ENCODE results near the gene MRPS33. TPM values are rescaled to one million over a fixed set of nuclear protein-coding genes. Genes with fewer than 3 reads are reported as not detected.

The MRPS33 gene
- total and polyA plus RNA-seq, 2 of the 8 experiments (the other 6 are each of a cell fraction or from before 2014, with no cell fraction given) = 22.9 to 62.6 TPM

GRCh38 chr7:141039376-141039775, 24.6 kb upstream of the MRPS33 start:
- Histone ChIP-seq H2BK5ac (ENCODE audit: low read depth, low read length) (no peak overlapping the region), H3K14ac (ENCODE audit: insufficient read length) (no peak overlapping the region), H3K9me3 (ENCODE audit: insufficient read depth in 2 of 2, low read depth in 1 of 2, low read length in 1 of 2) (no peaks in the 10 kb centered on the region), H2AK5ac (ENCODE audit: low read depth, low read length) (no peak overlapping the region), H3K23me2 (ENCODE audit: low read depth, low read length) (no peaks in the 10 kb centered on the region), H3K27ac (ENCODE audit: low read depth, low read length) (no peak overlapping the region), H2AFZ (ENCODE audit: low read length) (peak overlapping the region; percentile 73), H3K79me1 (ENCODE audit: low read depth, low read length) (no peaks in the 10 kb centered on the region), H3K27me3 (replicated peaks in 1 of 4; ENCODE audit: control insufficient read depth in 3 of 4, extremely low read depth in 1 of 4, insufficient read depth in 3 of 4, low read length in 3 of 4) (no peaks in the 10 kb centered on the region), H4K5ac (ENCODE audit: insufficient read length, low read depth, low read length) (no peak overlapping the region), H2BK15ac (ENCODE audit: low read length) (no peak overlapping the region), H4K91ac (replicated peaks; ENCODE audit: insufficient read length, low read length) (no peak overlapping the region), H3K4me3 (ENCODE audit: extremely low read depth in 1 of 4, insufficient read depth in 2 of 4, low read depth in 3 of 4, low read length in 4 of 4) (no peak overlapping the region), H4K20me1 (replicated peaks in 1 of 2; ENCODE audit: control insufficient read depth in 1 of 2, insufficient read depth in 2 of 2, low read length in 2 of 2) (no peaks in the 10 kb centered on the region), H3K9ac (replicated peaks in 1 of 4; ENCODE audit: extremely low read depth in 1 of 4, low read depth in 3 of 4, low read length in 3 of 4) (no peak overlapping the region), H3K23ac (ENCODE audit: insufficient read length) (no peak overlapping the region), H2BK12ac (ENCODE audit: low read depth, low read length) (no peak overlapping the region), H3K56ac (replicated peaks; ENCODE audit: insufficient read length, low read depth, low read length) (no peak overlapping the region), H3K36me3 (ENCODE audit: control insufficient read depth in 2 of 4, insufficient read depth in 4 of 4, low read length in 3 of 4) (no peaks in the 10 kb centered on the region), H2BK120ac (replicated peaks; ENCODE audit: low read depth, low read length) (no peak overlapping the region), H3K4me1 (replicated peaks in 1 of 4; ENCODE audit: control insufficient read depth in 3 of 4, insufficient read depth in 4 of 4, low read length in 3 of 4) (no peaks in the 10 kb centered on the region), H4K8ac (ENCODE audit: extremely low read depth, insufficient read depth, low read length) (no peak overlapping the region), H3K4me2 (ENCODE audit: insufficient read depth in 1 of 2, low read depth in 2 of 2, low read length in 2 of 2) (no peak overlapping the region), H3K18ac (ENCODE audit: extremely low read depth, low read length) (no peak overlapping the region), H3K4ac (replicated peaks; ENCODE audit: insufficient read length, low read depth, low read length) (no peak overlapping the region), H3K79me2 (ENCODE audit: control insufficient read depth in 1 of 2, insufficient read depth in 2 of 2, low read length in 2 of 2) (no peaks in the 10 kb centered on the region), H2BK20ac (ENCODE audit: low read length) (no peak overlapping the region)
- FAIRE-seq = no peak
- ChIA-PET POLR2A (ENCODE audit: partially characterized antibody) (no interaction called here), CTCF (ENCODE audit: partially characterized antibody) (interaction anchor here (0.9 kb wide), 1 partner anchor 8 kb away, joined by 4 read pairs; no protein-coding TSS in a partner anchor)
- DNase-seq (ENCODE audit: low read depth in 1 of 2, low spot score in 2 of 2) = no peak
- WGBS, 2 experiments (ENCODE audit: extremely low coverage in 1 of 2, insufficient coverage in 1 of 2, insufficient read length in 1 of 2, insufficient replicate concordance in 2 of 2, low coverage in 1 of 2, low lambda C conversion rate in 2 of 2, missing lambda C conversion rate in 1 of 2) = 86% methylated on average over 3 of the region's 3 CpGs; no CpG with 5 or more reads in 1 of the 2 experiments
- TF ChIP-seq EZH2 (IDR thresholded peaks at IDR 0.05; ENCODE audit: low read depth, low read length, severe bottlenecking) (no peak), JUN (IDR thresholded peaks at IDR 0.05; ENCODE audit: low read depth, low read length) (no peak), POLR2AphosphoS5 (IDR thresholded peaks at IDR 0.05; ENCODE audit: low read depth, low read length) (no peak)

All from H1 (cell line).